NOMO-1 treated with DMSO at 0.1 percent for 48 hours (cell line): ENCODE data around the gene GPR34.

ENCODE experiments used
- DNase-seq: peaks from one replicate; lab custom pipeline; 2025; ENCODE audit not compliant: unreplicated experiment; lab: John Stamatoyannopoulos, UW

GPR34 gene

DNA sequence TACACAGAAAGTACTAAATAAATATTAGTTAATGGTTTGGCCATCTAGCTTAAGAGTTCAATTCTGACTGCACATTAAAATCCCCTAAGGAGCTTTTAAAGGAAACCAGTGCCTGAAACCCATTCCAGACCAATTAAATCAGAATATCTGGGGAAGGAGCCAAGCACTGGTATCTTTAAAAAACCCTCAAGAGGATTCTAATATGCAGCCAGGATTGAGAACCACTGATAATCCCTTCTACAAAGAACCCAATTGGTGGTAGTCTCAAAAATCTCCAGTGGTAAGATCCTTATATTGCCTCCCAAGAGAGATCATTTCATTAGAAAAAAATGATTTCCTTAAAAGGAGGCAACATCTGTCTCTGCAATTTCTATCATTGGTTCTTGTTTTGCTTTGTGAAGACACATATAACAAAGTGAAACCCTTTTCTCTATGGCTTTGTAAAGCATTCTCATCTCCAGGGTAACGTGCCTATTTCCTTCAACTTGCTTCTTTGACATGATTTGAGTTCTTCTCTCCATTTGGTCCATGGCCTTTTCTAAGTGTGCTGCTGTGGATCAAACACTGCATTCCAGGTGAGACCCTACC is 3.5 kb downstream of the GPR34 start:
- DNase-seq = no peak

- DNase-seq = no peak
Measured at GRCh38 chrX:41693024-41693423, 4.3 kb downstream of the GPR34 start.

DNA sequence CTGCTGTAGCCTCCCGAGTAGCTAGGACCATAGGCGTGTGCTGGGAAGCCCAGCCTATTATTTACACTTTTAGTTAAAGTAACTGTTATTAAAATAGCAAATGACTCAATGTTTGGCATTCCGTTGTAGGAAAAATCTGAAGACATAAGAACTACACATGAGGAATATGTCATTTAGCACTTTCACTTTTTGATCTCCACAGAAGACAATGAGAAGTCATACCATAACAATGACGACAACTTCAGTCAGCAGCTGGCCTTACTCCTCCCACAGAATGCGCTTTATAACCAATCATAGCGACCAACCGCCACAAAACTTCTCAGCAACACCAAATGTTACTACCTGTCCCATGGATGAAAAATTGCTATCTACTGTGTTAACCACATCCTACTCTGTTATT is 6.7 kb downstream of the GPR34 start:
- no peak for DNase-seq

DNA sequence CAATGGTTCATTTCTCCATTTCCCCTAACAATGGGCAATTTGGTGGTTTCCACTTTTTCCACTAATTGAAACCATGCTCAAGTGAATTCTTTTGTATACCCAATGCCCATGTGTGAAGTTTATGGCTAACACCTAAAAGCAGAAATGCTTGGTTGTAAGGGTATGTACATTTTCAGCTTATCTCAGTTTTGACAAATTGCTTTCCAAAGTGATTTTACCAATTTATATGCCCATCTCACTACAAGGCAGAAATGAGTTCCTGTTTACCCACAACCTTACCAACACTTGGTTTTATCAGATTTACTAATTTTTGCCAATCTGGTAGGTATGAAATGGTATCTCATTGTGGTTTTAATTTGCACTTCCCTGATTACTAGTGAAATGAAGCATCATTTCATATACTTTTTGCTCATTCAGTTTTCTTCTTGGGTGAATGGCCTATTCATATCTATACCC is 14.8 kb downstream of the GPR34 start:
- no peak for DNase-seq

DNA sequence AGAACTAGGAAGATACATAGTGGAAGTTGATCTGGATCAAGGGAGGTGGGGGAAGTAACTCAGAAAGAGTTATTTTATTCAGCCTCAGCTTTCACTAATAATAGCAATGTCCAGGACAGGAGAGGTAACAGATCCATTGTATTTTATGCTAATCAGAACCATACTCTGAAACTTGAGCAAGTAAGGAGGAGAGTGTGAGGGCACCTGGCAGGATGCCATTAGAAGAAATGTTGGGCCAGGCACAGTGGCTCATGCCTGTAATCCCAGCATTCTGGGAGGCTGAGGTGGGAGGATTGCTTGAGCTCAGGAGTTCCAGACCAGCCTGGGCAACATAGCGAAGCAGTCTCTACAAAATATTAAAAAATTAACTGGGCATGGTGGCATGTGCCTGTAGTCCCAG is 16.3 kb downstream of the GPR34 start:
- no peak for DNase-seq

- DNase-seq = peak; percentile 93
Measured at GRCh38 chrX:41705680-41706374, 17.1 kb downstream of the GPR34 start.

DNA sequence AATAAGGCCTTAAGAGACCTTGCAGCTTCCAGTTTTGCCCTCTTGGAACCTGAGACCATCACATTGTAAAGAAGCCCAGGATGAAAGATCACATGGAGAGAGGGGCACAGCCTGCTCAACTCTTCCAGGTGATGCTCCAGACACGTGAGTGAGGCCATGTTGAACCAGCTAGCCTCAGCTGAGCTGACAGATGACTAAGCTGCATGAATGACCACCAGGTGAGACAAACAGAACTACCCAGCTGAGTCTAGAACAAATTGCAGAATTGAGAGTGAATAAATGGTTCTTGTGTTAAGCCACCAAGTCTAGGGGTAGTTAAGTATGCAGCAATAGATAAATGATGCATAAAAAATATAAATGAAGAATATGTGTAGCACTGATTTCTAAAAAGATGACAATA is 18.4 kb downstream of the GPR34 start:
- no peak for DNase-seq

DNA sequence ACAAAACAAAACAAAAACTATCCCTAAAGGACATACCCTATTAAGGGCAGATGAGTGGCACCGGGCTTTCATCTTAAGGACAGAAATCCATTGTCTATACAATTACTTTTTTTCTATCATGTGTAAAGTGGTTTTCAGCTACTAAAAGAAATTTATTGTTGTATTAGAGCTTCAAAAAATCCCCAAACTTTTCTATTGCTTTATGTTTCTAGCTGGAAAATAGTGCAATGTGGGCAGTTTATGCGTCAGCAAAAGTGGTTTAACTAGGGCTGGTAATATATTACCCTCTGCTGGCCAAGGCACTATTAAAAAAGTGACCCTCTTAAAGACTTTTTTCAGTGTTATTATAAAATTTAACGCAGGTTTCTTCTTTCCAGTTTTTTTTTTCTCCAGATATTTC is 19.7 kb downstream of the GPR34 start:
- no peak for DNase-seq

DNA sequence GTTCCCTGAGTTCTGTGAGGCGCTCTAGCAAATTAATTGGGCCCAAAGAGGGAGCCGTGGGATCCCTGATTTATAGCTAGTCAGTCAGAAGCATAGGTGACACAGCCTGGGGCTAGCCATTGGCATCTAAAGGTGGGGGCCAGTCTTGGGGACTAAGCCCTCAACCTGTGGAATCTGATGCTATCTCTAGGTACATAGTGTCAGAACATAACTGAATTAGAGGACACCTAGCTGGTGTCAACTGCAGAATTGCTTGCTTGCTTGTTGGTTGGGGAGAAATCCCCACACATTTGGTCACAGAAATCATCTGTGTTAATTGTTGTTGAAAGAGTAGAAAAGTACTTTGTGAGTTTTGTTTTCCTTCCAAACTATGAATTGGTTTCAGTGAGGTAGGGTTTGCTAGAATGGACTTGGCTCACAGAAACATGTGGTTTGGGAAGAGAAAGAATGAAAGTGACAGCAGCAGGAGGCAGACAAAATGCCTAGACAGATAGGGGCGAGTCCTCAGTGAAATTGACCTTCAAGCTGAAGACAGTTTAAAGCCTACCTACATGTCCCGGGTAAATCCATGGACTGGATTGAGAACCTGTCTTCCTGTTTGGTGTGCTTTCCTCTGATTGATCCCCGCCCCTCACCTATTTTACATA is 22.4 kb downstream of the GPR34 start:
- no peak for DNase-seq

DNA sequence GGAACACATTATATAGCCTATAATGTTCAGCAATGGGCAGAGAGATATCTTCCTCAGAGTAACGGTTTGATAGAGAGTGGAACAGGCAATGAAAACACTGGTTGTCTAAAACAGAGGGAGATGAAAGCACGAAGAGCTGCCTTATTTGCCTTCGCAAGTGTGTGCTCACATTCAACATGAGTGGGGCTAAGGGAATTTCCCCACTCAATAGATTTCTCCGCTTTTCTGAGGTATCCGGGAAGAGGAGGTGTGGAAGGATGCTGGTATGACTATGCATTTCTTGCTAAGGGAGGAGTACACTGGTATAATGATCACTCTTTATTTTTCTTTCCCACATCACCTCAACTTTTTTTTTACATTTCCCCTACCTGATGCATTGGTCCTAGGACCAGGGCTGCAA is 27.4 kb downstream of the GPR34 start:
- no peak for DNase-seq

DNA sequence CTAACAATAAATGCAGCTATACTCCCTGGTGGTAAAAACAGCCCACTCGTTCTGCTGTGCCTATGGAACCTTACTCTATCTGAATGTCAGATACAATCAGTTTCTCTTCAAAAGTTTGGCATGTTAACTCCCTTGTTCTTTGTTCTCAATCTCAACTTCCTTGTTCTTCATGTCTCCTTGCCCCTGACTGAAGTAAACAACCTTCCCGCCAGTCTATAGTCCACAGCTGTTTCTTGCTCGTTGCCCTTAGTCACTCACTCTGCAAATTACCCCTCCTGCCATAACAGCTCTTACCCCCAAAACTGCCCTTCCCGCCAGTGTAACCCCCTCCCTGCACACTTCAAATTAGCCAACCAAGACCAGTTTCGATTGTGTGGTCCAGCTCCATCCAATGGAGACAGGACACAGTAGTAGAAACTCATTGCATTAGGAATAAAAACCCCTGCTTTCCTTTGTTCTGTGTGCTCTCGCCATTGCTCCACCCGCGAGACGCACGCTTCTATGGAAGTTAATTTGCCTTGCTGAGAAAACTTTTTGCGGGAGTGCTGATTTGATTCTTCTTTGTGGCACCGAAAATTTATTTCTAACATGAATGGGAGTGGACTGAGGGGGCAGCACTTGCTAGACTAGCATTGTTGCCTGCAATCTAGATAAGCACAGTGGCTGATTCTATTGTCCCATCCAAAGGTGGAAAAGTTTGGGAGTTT is 28.1 kb downstream of the GPR34 start:
- no peak for DNase-seq

DNA sequence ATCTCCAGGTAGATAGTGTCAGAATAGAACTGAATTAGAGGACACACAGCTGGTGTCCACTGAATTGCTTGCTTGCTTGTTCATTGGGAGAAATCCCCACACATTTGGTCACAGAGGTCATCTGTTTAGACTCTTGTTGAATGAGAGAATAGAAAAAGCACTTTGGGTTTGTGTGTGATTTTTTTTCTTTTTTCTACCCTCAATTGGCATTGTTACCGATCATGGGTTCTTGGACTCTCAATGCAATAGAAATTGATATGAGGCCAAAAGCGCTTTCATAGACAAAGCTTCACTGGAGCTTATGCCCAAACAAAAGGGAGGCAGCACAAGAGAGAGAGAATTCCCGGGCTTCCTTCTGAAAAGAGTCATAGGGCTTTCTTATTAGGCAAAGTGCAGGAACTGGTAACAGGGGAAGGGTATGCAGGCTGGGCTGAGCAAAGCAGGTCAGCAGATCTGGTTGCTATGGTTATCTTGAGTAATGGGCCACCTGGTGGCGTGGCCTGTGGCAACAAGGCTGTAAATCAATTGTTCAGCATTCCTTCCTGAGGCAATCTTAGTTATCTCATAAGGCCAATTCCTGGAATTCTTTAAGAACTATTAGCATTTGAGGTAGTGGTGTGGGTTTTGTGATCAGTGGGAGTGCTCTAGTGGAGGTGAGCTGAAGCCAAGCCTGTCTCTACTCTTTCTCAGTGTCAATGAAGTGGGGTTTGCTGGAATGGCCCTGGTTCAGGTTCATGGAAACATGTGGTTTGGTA is 29.9 kb downstream of the GPR34 start:
- DNase-seq = no peak

DNA sequence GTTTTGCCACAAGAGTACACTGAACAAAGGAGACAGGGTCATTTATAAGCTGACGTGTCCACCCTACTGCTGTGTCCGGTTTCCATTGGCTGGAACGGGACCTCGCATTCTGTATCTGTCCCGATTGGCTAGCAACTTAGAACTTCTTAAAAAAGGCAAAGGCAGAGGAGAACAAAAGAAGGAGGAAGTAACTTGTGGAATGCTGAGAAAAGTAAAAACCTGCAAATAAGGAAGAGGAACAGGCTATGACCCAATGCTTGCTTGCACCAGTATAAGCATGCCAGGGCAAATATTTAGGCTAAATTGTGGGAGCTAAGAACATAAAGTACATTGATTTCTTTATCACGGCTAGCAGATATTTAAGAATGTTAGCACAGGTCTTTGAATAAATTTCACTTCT is 30.8 kb downstream of the GPR34 start:
- DNase-seq = peak; percentile 25

GRCh38 chrX:41720125-41720779 is 31.5 kb downstream of the GPR34 start:
- no peak for DNase-seq

GRCh38 chrX:41721590-41721989 is 32.8 kb downstream of the GPR34 start:
- DNase-seq = no peak

DNA sequence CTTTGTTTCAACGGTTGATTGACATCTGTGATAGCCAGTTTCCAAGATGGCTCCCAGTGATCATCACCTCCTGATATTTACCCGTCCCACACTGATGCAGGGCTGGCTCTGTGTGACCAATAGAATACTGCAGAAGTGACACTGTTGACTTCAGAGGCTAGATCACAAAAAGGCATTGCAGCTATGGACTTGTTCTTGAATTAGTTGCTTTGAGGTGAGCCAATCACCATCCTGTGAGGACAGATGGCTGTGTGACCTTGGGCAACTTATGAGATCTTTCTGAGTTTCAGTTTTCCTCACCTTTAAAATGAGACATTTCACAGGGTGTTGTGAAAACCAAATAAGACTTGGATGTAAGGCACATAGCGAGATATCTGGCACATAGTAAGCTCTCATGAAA is 33.4 kb downstream of the GPR34 start:
- DNase-seq = no peak

DNA sequence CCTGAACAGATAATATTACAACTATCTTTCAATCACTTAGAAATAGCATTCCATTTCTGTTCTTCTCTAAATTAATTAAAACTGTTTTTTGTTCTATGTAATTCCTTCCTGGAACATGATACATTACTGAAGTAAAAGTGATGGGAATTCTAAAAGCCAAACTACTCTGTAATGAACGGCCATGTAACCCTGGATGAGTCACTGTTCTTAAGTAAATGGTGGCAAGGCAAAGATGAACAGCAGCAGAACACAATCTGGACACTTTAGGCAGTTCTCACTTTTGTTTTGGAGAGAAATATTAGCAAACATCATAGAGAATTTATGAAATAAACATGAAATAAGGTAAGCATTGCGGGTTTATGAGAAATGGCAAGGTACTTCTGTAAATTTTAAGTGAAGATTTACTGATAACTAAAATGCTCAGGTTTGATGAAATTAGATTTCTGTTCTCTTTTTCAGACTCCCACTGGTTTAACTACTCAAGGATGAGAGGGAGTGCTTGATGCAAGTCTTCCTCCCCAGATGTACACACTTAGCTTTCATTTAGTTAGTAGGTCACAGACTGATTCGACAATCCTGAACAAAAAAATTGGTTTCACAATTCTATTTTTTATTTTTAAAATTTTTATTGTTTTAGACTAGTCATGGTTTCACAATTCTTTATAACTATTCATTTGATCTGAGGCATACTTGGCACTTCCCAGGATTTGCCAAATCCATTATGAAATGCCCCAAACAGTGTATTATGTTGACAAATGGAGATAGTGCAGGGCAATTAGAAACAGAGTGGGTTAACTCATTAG is 34.2 kb downstream of the GPR34 start:
- no peak for DNase-seq

DNA sequence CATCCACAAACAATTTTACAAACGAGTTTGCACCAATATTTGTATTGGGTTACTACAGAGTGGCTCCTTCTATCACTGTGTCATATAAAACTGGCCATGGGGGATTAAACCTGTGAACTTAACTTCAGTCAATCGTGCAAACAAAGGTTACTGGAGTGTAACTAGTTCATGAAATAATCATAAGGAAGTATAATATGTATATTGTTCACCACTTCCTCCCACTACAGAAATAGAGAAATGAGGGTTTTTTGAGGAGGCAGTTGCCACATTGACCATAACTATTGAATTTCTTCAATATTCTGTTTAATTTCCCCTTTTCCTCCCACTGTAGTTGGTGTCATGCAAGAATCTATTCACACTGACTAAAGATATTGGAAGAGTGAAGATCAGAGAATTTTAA is 35.1 kb downstream of the GPR34 start, which contains the start of gene GPR82:
Gene GPR82 (plus strand): TSS at position 356 of the 400 bp plus-strand sequence. CDS start 2,846 bp downstream, outside the sequence.
- DNase-seq = peak; percentile 86

- no peak for DNase-seq
Measured at GRCh38 chrX:41728125-41728524, 39.4 kb downstream of the GPR34 start.

GRCh38 chrX:41730081-41730480 is 41.3 kb downstream of the GPR34 start:
- no peak for DNase-seq
